Esophagus muscularis mucosa (tissue), 4 donors: ENCODE results near the gene CBLN4. TPM values are rescaled to one million over a fixed set of nuclear protein-coding genes. Genes with fewer than 3 reads are reported as not detected.
A peak's percentile ranks its signal among the peaks of the same experiment; 100 is the strongest.

Source experiments
- DNase-seq: peaks from one replicate; pipeline ENCODE4 v3.0.0-alpha.2; 2017; ENCODE audit errors: extremely low spot score
- H3K27ac ChIP-seq, 4 donors: fragments of 200-600 bp; sonication (generic); replicated peaks in 1 of 4; 1 replicate in 3 of 4; 2 replicates in 1 of 4; pipeline ENCODE4 v1.5.1; 2016 to 2019; ENCODE audit warnings: mild to moderate bottlenecking in 1 of 4
- H3K27me3 ChIP-seq, 4 donors: fragments of 200-600 bp; sonication (generic); one replicate each; pipeline versions ENCODE4 v1.5.1 to v1.6.0; 2016 to 2019
- H3K36me3 ChIP-seq, 4 donors: fragments of 200-600 bp; sonication (generic); one replicate each; pipeline ENCODE4 v1.5.1; 2016 to 2019
- H3K4me1 ChIP-seq, 4 donors: fragments of 200-600 bp; sonication (generic); one replicate each; pipeline ENCODE4 v1.5.1; 2016 to 2019
- H3K4me3 ChIP-seq, 4 donors: fragments of 200-600 bp; sonication (generic); 1 replicate in 2 of 4; 2 replicates in 2 of 4; pipeline ENCODE4 v1.5.1; 2016 to 2019; ENCODE audit warnings: mild to moderate bottlenecking in 4 of 4, moderate library complexity in 1 of 4
- H3K9me3 ChIP-seq, 4 donors: fragments of 200-600 bp; sonication (generic); 1 replicate in 3 of 4; 2 replicates in 1 of 4; pipeline ENCODE4 v1.5.1; 2016 to 2019
- CTCF ChIP-seq, 3 experiments: fragments of 200-600 bp in 2 of 3; fragments of 450-650 bp in 1 of 3; sonication (generic) in 2 of 3; IDR thresholded peaks; one replicate each; pipeline ENCODE4 v1.5.1; 2017 to 2019; ENCODE audit warnings: antibody characterized with exemption in 3 of 3, mild to moderate bottlenecking in 2 of 3, moderate library complexity in 1 of 3
- EP300 ChIP-seq: sonication (generic); formaldehyde crosslinking; IDR thresholded peaks from one replicate; pipeline ENCODE4 v1.6.1; 2017; ENCODE audit warnings: antibody characterized with exemption
- POLR2A ChIP-seq: fragments of 450-650 bp; IDR thresholded peaks from one replicate; pipeline ENCODE4 v1.6.1; 2017; ENCODE audit warnings: antibody characterized with exemption, moderate library complexity, mild to moderate bottlenecking, low read depth
- POLR2AphosphoS5 ChIP-seq, 2 donors: sonication (generic); formaldehyde crosslinking; IDR thresholded peaks; one replicate each; pipeline ENCODE4 v1.6.1; 2017; ENCODE audit warnings: antibody characterized with exemption in 2 of 2
- WGBS: methylation state at CpG from one replicate; pipeline ENCODE4 v1.1.5; 2018; 5-methylcytosine and 5-hydroxymethylcytosine counted together
- intact Hi-C: fragments of 100-400 bp; cut with DNase I; formaldehyde crosslinking; loops from one replicate; pipeline ENCODE4 v1.15.1; 2023
- total RNA-seq, 4 donors: library from RNA; depleted of rRNA; stranded (reverse); fragments of >200 nt; gene quantifications; one replicate each; pipeline versions ENCODE4 v1.1.0 to v1.2.1, GENCODE V29; 2016

Gene CBLN4
- total RNA-seq = under 1 TPM in 1 of 4 donors, not detected in 3; 0.11 TPM

- intact Hi-C loops = no loop called here
- Histone ChIP-seq H3K27ac (no peak within 1 kb of the TSS), H3K9me3 (no peaks in the 10 kb centered on the region), H3K27me3 (peaks cover 0 to 76% (median 36%) of the 10 kb centered on the region in 4 donors), H3K36me3 (no peaks in the 10 kb centered on the region), H3K4me1 (peaks cover 9 to 36% (median 31%) of the 10 kb centered on the region in 4 donors), H3K4me3 (peak within 1 kb of the TSS in 1 of 4 donors; percentile 16)
- no peak for DNase-seq
- 3% methylated on average over 12 of the region's 29 CpGs for WGBS
- TF ChIP-seq EP300 (no peak), POLR2AphosphoS5 (IDR thresholded peaks at IDR 0.05) (no peak)
These were observed at the start of gene CBLN4 for GRCh38 chr20:56005389-56005715. Gene CBLN4, minus strand, starts transcription at chr20:56005519. Its CDS starts 1,348 bp downstream, at chr20:56004171.

GRCh38 chr20:56043227-56043626, 37.9 kb upstream of the CBLN4 start:
- Histone ChIP-seq H3K27ac (no peak overlapping the region), H3K9me3 (no peaks in the 10 kb centered on the region), H3K4me3 (no peak overlapping the region), H3K4me1 (no peaks in the 10 kb centered on the region), H3K27me3 (no peaks in the 10 kb centered on the region), H3K36me3 (no peaks in the 10 kb centered on the region)
- intact Hi-C loops = no loop called here
- WGBS = 89% methylated on average over 6 of the region's 6 CpGs
- no peak for TF ChIP-seq EP300
- TF ChIP-seq POLR2AphosphoS5 (IDR thresholded peaks at IDR 0.05) = no peak
- TF ChIP-seq POLR2A = no peak
- TF ChIP-seq CTCF (IDR thresholded peaks at IDR 0.05) = no peak
- DNase-seq = no peak

- Histone ChIP-seq H3K36me3 (no peaks in the 10 kb centered on the region), H3K4me3 (no peak overlapping the region), H3K27me3 (peaks cover 0 to 6% (median 0%) of the 10 kb centered on the region in 4 donors), H3K4me1 (no peaks in the 10 kb centered on the region), H3K27ac (no peak overlapping the region), H3K9me3 (peaks cover 0 to 47% (median 32%) of the 10 kb centered on the region in 4 donors)
- DNase-seq = no peak
- WGBS = 65% methylated on average over 3 of the region's 3 CpGs
- intact Hi-C loops = no loop called here
- TF ChIP-seq POLR2A (no peak), CTCF (IDR thresholded peaks at IDR 0.05) (no peak), EP300 (no peak), POLR2AphosphoS5 (IDR thresholded peaks at IDR 0.05) (no peak)
These were observed 26.9 kb upstream of the CBLN4 start for GRCh38 chr20:56032251-56032650.

GRCh38 chr20:56018716-56019115, 13.4 kb upstream of the CBLN4 start:
- DNase-seq = no peak
- Histone ChIP-seq H3K9me3 (no peaks in the 10 kb centered on the region), H3K4me1 (no peaks in the 10 kb centered on the region), H3K27ac (no peak overlapping the region), H3K27me3 (no peaks in the 10 kb centered on the region), H3K36me3 (no peaks in the 10 kb centered on the region), H3K4me3 (no peak overlapping the region)
- WGBS = 54% methylated on average over 2 of the region's 2 CpGs
- intact Hi-C loops = no loop called here
- TF ChIP-seq POLR2AphosphoS5 (IDR thresholded peaks at IDR 0.05) (no peak), CTCF (IDR thresholded peaks at IDR 0.05) (no peak), EP300 (no peak), POLR2A (no peak)

GRCh38 chr20:56018194-56018593, 12.9 kb upstream of the CBLN4 start:
- no peak for DNase-seq
- TF ChIP-seq CTCF (IDR thresholded peaks at IDR 0.05) (no peak), POLR2AphosphoS5 (IDR thresholded peaks at IDR 0.05) (no peak), EP300 (no peak), POLR2A (no peak)
- Histone ChIP-seq H3K4me3 (no peak overlapping the region), H3K27ac (no peak overlapping the region), H3K27me3 (no peaks in the 10 kb centered on the region), H3K36me3 (no peaks in the 10 kb centered on the region), H3K9me3 (no peaks in the 10 kb centered on the region), H3K4me1 (no peaks in the 10 kb centered on the region)
- WGBS = 72% methylated on average over 3 of the region's 3 CpGs
- intact Hi-C loops = no loop called here
